CD14-positive monocyte (primary cell): ENCODE data around the gene BACH2. TPM values are rescaled to one million over a fixed set of nuclear protein-coding genes. Genes with fewer than 3 reads are reported as not detected.

Experiments
- DNase-seq, 3 donors: peaks; one replicate each; pipeline ENCODE4 v3.0.0-alpha.2; 2011 to 2022
- H2AFZ ChIP-seq: 2 replicates; pipeline ENCODE4 v1.6.0; 2012; ENCODE audit warnings: mild to moderate bottlenecking, low read depth, low read length, inconsistent platforms; ENCODE audit not compliant: insufficient read depth, poor library complexity, severe bottlenecking
- H3K27ac ChIP-seq, 2 donors: 1 replicate in 1 of 2; 2 replicates in 1 of 2; pipeline ENCODE4 v1.5.1; 2012 to 2013; ENCODE audit warnings: low read length in 2 of 2, control low read depth in 1 of 2, inconsistent platforms in 1 of 2, low read depth in 1 of 2, mild to moderate bottlenecking in 1 of 2
- H3K27me3 ChIP-seq, 2 donors: one replicate each; pipeline versions ENCODE4 v1.6.0 to v1.6.1; 2011 to 2013; ENCODE audit warnings: low read length in 2 of 2; ENCODE audit not compliant: control insufficient read depth in 2 of 2, insufficient read depth in 2 of 2
- H3K36me3 ChIP-seq, 2 donors: replicated peaks in 1 of 2; 1 replicate in 1 of 2; 2 replicates in 1 of 2; pipeline versions ENCODE4 v1.5.1 to v1.6.1; 2012 to 2013; ENCODE audit warnings: low read length in 2 of 2, control low read depth in 1 of 2, inconsistent platforms in 1 of 2, mild to moderate bottlenecking in 1 of 2; ENCODE audit not compliant: insufficient read depth in 2 of 2, control insufficient read depth in 1 of 2
- H3K4me1 ChIP-seq, 2 donors: 1 replicate in 1 of 2; 2 replicates in 1 of 2; pipeline versions ENCODE4 v1.5.1 to v1.6.1; 2012 to 2013; ENCODE audit warnings: low read length in 2 of 2, control low read depth in 1 of 2, inconsistent platforms in 1 of 2, mild to moderate bottlenecking in 1 of 2, moderate library complexity in 1 of 2; ENCODE audit not compliant: insufficient read depth in 2 of 2, control insufficient read depth in 1 of 2
- H3K4me2 ChIP-seq: replicated peaks from 2 replicates; pipeline ENCODE3; 2012; ENCODE audit warnings: low read length, moderate library complexity, mild to moderate bottlenecking; ENCODE audit not compliant: poor library complexity, severe bottlenecking; ENCODE audit errors: extremely low read depth
- H3K4me3 ChIP-seq, 3 experiments: fragments of 200-600 bp in 1 of 3; sonication (generic) in 1 of 3; replicated peaks in 1 of 3; 1 replicate in 2 of 3; 2 replicates in 1 of 3; pipeline ENCODE4 v1.5.1; 2011 to 2013; ENCODE audit warnings: low read length in 3 of 3, mild to moderate bottlenecking in 3 of 3, control low read depth in 2 of 3, low read depth in 2 of 3, inconsistent platforms in 1 of 3, moderate library complexity in 1 of 3
- H3K79me2 ChIP-seq: 2 replicates; pipeline ENCODE4 v1.6.0; 2012; ENCODE audit warnings: mild to moderate bottlenecking, control low read depth, inconsistent platforms, low read length, moderate library complexity; ENCODE audit not compliant: insufficient read depth
- H3K9ac ChIP-seq: 2 replicates; pipeline ENCODE4 v1.6.0; 2017; ENCODE audit warnings: low read length, mild to moderate bottlenecking; ENCODE audit not compliant: insufficient read depth, poor library complexity, severe bottlenecking
- H3K9me3 ChIP-seq, 2 donors: replicated peaks in 1 of 2; 1 replicate in 1 of 2; 2 replicates in 1 of 2; pipeline versions ENCODE4 v1.5.1 to v1.6.1; 2012 to 2013; ENCODE audit warnings: low read length in 2 of 2, control low read depth in 1 of 2; ENCODE audit not compliant: control insufficient read depth in 1 of 2, insufficient read depth in 1 of 2
- H4K20me1 ChIP-seq: 2 replicates; pipeline ENCODE4 v1.6.0; 2012; ENCODE audit warnings: mild to moderate bottlenecking, low read length, control low read depth, moderate library complexity; ENCODE audit not compliant: insufficient read depth
- H3K27ac Mint-ChIP-seq, 7 donors: one replicate each; pipeline ENCODE4 v1.8.0; 2020; ENCODE audit warnings: mild to moderate bottlenecking in 7 of 7, mixed read lengths in 7 of 7, moderate library complexity in 6 of 7, inconsistent platforms in 2 of 7
- H3K27me3 Mint-ChIP-seq, 3 donors: one replicate each; pipeline ENCODE4 v1.8.0; 2021 to 2022; ENCODE audit warnings: low read depth in 3 of 3, mild to moderate bottlenecking in 3 of 3, mixed read lengths in 3 of 3, moderate library complexity in 3 of 3, inconsistent platforms in 1 of 3
- H3K36me3 Mint-ChIP-seq, 2 donors: one replicate each; pipeline ENCODE4 v1.8.0; 2020; ENCODE audit warnings: mixed read lengths in 2 of 2, inconsistent platforms in 1 of 2, mild to moderate bottlenecking in 1 of 2
- H3K4me1 Mint-ChIP-seq: one replicate; pipeline ENCODE4 v1.8.0; 2020; ENCODE audit warnings: mild to moderate bottlenecking, mixed read lengths
- H3K4me3 Mint-ChIP-seq, 2 donors: one replicate each; pipeline ENCODE4 v1.8.0; 2020; ENCODE audit warnings: mild to moderate bottlenecking in 2 of 2, mixed read lengths in 2 of 2, moderate library complexity in 1 of 2
- H3K9me3 Mint-ChIP-seq, 7 donors: one replicate each; pipeline ENCODE4 v1.8.0; 2020 to 2022; ENCODE audit warnings: mixed read lengths in 7 of 7, mild to moderate bottlenecking in 6 of 7, moderate library complexity in 6 of 7, inconsistent platforms in 2 of 7
- CTCF ChIP-seq: fragments of 200-600 bp; IDR thresholded peaks from one replicate; pipeline ENCODE4 v1.8.0; 2022; ENCODE audit warnings: antibody characterized with exemption, mild to moderate bottlenecking
- WGBS: methylation state at CpG from one replicate; pipeline ENCODE4 v1.1.5; 2013; ENCODE audit warnings: missing lambda C conversion rate; ENCODE audit not compliant: insufficient coverage; 5-methylcytosine and 5-hydroxymethylcytosine counted together
- intact Hi-C, 2 donors: fragments of 100-400 bp; cut with micrococcal nuclease; formaldehyde crosslinking; loops; one replicate each; pipeline versions ENCODE4 v1.15.0 to v1.15.1; 2023
- polyA plus RNA-seq, 3 donors: library from polyadenylated mRNA; depleted of rRNA in 1 of 3; unstranded in 2 of 3; stranded (reverse) in 1 of 3; fragments of 300-500 nt in 2 of 3; fragments of >200 nt in 1 of 3; fragmentation: Illumina TruSeq in 2 of 3; gene quantifications; 1 replicate in 2 of 3; 2 replicates in 1 of 3; pipeline ENCODE4 v1.2.3, GENCODE V29; 2012 to 2021

The BACH2 gene
- polyA plus RNA-seq, 3 donors = 0.04 to 0.09 (median 0.05) TPM

GRCh38 chr6:90214461-90214860 lies 82.2 kb downstream of the BACH2 start:
- Histone ChIP-seq H3K4me1 (peaks cover 8 to 16% of the 10 kb centered on the region in 2 donors), H3K4me3 (no peak overlapping the region), H3K4me2 (no peak overlapping the region), H2AFZ (no peak overlapping the region), H3K27ac (no peak overlapping the region), H3K27me3 (no peaks in the 10 kb centered on the region), H3K79me2 (no peaks in the 10 kb centered on the region), H3K9ac (no peak overlapping the region), H3K9me3 (no peaks in the 10 kb centered on the region), H4K20me1 (no peaks in the 10 kb centered on the region), H3K36me3 (no peaks in the 10 kb centered on the region)
- TF ChIP-seq CTCF = no peak
- no peaks in the 10 kb centered on the region for H3K36me3 Mint-ChIP-seq
- H3K27ac Mint-ChIP-seq = no peak overlapping the region
- DNase-seq = no peak
- H3K27me3 Mint-ChIP-seq = no peaks in the 10 kb centered on the region
- H3K4me1 Mint-ChIP-seq = peaks cover 14% of the 10 kb centered on the region
- H3K9me3 Mint-ChIP-seq = no peaks in the 10 kb centered on the region
- intact Hi-C loops = no loop called here
- H3K4me3 Mint-ChIP-seq = no peak overlapping the region
- WGBS = no CpG with 5 or more reads among the region's 2 CpGs

- H3K27me3 ChIP-seq = no peaks in the 10 kb centered on the region
- H3K36me3 Mint-ChIP-seq = no peaks in the 10 kb centered on the region
- H3K27ac ChIP-seq = no peak overlapping the region
- no peak overlapping the region for H3K4me3 Mint-ChIP-seq
- TF ChIP-seq CTCF = no peak
- no peak overlapping the region for H2AFZ ChIP-seq
- H4K20me1 ChIP-seq = no peaks in the 10 kb centered on the region
- H3K9me3 Mint-ChIP-seq = no peaks in the 10 kb centered on the region
- H3K4me1 ChIP-seq = peaks cover 8 to 9% of the 10 kb centered on the region in 2 donors
- no peak overlapping the region for H3K4me2 ChIP-seq
- peaks cover 14% of the 10 kb centered on the region for H3K4me1 Mint-ChIP-seq
- no peaks in the 10 kb centered on the region for H3K27me3 Mint-ChIP-seq
- H3K4me3 ChIP-seq = no peak overlapping the region
- H3K9me3 ChIP-seq = no peaks in the 10 kb centered on the region
- 59% methylated on average over 2 of the region's 3 CpGs for WGBS
- H3K9ac ChIP-seq = no peak overlapping the region
- intact Hi-C loops = no loop called here
- no peak overlapping the region for H3K27ac Mint-ChIP-seq
- no peaks in the 10 kb centered on the region for H3K36me3 ChIP-seq
- H3K79me2 ChIP-seq = no peaks in the 10 kb centered on the region
- no peak for DNase-seq
Measured at GRCh38 chr6:90212274-90212673, 84.4 kb downstream of the BACH2 start.
